A549 treated with ZK216348 at 1 μM for 4 hours (cell line): ENCODE data around the gene C6orf118. TPM values are rescaled to one million over a fixed set of nuclear protein-coding genes. Genes with fewer than 3 reads are reported as not detected.

Experiments
- total RNA-seq: library from RNA; stranded (reverse); fragments of 200-300 nt; extraction: Qiagen RNA extraction; gene quantifications from 5 replicates; pipeline ENCODE4 v1.2.3, GENCODE V29; 2022; ENCODE audit warnings: low read depth

C6orf118 gene
- 0.12 to 0.34 TPM (median 0.28 TPM) in 4 of 5 replicates, not detected in the other for total RNA-seq

GRCh38 chr6:165308926-165309731 is at the start of gene C6orf118:
Gene C6orf118 (minus strand): TSS chr6:165309605. CDS start chr6:165309586, 19 bp downstream.

